ENCODE results near the gene BACE1-AS.

DNA sequence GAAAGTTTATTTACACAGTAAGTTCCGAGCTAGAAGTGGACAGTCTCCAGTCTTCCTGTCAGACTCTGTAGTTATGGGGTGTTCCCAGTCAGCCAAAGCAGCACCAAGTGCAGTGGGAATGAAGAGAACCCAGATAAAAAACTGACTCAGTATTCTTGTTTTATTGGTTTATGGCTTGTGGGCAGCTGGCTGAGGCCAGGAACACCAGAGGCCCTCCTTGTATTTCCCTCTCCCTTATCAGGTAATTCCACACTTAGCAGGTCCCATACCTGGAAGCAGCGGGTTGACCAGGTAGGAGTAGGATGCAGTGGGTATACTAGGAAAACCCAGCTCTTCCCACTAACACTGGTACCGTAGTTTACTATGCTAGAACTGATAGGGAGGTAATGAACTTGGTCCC lies 3.5 kb upstream of the BACE1-AS start:
- no peak for TF ChIP-seq GATA2 (IDR thresholded peaks at IDR 0.05; ENCODE audit: low read depth, low read length)
- no peak for TF ChIP-seq GATA3 (IDR thresholded peaks at IDR 0.05; ENCODE audit: low read depth, low read length)
